GM21390 (cell line): Measurements from ENCODE around the gene KLK15.
A peak's percentile ranks its signal among the peaks of the same experiment; 100 is the strongest.

Source experiments
- ATAC-seq: cut with Tn5 transposase; IDR thresholded peaks from one replicate; pipeline ENCODE4 v1.9.1; 2021; ENCODE audit not compliant: unreplicated experiment

Gene KLK15

DNA sequence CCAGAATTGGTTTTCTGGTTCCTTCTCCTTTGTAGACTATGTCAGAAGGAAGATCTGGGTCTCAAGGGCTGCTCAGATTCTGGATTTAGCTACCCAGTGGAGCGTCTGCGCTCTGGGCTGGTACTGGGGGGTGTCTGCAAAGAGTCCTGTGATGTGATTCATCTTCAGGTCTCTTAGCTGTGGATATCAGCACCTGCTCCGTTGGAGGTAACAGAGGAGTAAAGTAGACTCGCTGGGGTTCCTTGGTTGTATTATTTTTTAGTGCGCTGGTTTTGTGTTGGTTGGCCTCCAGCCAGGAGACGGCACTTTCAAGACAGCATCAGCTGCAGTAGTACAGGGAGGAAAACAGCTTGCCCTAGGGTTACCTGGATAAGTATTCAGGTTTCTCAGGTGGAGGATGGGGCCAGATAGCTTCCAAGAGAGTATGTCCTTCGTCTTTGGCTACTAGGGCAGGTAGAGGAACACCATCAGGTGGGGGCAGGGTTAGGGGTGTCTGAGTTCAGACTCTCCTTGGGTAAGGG, 10.4 kb upstream of the KLK15 start:
- no peak for ATAC-seq

DNA sequence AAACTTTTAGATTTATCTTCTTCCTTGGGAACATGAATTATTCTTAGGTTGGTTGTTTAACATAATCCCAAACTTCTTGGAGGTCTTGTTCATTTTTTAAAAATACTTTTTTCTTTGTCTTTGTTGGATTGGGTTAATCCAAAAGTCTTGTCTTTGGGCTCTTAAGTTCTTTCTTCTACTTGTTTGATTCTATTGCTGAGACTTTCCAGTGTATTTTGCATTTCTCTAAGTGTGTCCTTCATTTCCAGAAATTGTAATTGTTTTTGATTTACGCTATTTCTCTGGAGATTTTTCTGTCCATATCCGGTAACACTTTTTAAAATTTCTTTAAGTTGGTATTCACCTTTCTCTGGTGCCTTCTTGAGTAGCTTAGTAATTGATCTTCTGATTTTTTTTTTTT, 9.8 kb upstream of the KLK15 start:
- ATAC-seq = no peak

DNA sequence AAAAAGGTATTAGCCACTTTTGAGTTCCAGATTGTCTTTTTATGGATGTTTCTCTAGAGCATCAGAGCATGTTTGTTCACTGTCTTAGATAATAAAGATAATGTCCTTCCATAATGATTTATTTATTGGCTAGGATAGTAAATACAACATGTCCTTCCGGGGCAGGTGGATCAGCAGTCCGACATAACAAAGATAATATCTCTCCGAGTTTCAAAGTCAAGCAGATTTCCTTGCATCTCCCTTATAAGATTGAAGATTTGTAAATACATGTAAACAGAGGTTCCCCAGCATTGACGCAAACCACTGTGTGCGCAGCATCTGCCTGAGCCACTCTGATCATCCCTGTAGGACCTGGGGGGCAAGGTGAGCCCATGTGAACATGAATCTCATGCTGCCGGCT, 8.8 kb upstream of the KLK15 start:
- ATAC-seq = no peak

DNA sequence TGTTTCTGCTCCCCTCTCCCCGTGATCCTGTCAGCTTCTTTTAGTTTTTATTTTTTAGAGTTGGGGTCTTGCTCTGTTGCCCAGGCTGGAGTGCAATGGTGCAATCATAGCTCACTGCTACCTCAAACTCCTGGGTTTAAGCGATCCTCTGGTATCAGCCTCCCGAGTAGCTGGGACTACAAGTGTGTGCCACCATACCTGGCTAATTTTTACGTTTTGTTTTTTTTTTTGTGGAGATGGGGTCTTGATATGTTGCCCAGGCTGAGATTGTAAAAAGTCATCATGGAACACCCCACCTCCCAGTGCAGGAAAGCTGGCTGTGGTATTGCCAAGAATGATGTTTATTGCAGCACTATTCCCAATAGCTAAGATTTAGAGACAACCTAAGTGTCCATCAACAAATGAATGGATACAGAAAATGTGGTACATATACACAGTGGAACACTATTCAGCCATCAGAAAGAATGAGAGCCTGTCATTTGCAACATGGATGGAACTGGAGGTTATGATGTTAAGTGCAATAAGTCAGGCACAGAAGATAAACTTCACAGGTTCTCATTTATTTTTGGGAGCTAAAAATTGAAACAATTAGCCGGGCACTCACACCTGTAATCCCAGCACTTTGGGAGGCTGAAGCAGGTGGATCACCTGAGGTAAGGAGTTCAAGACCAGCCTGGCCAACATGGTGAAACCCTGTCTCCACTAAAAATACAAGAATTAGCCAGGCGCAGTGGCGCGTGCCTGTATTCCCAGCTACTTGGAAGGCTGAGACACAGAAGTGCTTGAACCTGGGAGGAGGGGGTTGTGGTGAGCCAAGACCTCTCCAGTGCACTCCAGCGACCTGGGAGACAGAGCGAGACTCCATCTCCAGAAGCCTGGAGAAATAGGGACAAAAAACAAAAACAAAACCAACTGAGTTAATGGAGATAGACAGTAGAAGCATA, 6.6 kb upstream of the KLK15 start:
- no peak for ATAC-seq

DNA sequence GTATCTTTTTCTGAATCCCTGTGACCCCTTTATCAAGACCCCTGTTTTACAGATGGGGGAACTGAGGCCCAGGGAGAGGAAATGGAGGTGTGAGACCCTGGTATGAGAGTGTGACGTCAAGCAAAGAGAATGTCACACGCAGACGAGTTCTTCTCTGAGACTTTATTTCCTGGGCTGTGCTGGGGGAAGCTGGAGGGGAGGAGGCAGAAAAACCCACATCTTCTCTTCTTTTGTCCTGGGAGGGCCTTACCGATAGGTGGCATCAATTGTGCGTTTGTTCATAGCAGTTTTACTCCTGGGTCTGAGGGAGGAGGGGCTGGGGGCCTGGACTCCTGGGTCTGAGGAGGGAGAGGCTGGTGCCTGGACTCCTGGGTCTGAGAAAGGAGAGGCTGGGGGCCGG, 4.9 kb upstream of the KLK15 start:
- no peak for ATAC-seq

DNA sequence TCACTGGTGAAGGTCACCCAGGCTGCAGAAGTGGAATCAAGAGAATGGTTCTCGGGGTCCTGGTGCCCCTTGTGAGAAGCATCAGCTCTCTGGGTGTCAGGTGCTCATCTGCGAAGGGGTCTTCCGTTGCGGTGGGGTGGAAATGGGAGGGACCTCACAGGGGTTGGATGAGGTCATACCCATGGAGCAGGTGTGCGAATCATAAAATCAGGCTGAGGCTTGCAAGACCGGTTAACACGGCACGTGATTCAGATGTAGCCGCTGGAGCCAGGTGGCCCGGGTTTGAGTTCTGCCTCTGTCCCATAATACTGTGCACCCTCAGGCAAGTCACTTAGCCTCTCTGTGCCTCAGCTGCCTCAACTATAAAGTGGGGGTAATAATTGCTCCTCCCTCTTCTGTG, 3.9 kb upstream of the KLK15 start:
- no peak for ATAC-seq

DNA sequence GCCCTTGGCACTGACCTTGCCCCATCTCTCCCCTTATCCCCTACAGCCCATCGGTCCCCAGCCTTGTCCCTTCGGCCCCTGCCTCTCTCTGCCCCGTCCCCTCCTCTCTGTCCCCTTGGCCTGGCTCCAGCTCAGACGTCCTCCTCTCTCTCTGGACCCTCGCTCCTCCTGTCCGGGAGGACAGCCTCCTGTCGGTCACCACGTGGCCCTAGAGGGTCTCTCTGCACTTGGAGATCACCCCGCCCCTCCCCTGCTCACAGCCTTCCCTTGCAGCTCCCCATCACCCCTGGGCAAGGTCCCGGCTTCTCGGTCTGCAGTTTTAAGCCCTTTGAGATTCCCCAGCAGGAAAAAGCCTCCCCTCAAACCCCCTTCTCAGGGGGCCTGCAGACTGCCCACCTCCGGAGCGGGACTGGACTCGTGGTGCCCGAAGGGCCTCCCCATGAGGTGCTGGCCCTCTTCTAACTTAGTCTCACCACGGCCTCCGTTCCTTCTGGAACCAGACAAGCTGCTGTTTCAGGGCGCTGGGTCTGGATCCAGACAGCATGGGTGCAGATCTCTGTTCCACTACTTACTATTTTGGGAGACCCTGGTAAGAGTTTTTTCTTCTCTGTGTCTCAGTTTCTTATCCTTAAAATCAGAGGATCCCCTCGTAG, 3.3 kb upstream of the KLK15 start:
- no peak for ATAC-seq

DNA sequence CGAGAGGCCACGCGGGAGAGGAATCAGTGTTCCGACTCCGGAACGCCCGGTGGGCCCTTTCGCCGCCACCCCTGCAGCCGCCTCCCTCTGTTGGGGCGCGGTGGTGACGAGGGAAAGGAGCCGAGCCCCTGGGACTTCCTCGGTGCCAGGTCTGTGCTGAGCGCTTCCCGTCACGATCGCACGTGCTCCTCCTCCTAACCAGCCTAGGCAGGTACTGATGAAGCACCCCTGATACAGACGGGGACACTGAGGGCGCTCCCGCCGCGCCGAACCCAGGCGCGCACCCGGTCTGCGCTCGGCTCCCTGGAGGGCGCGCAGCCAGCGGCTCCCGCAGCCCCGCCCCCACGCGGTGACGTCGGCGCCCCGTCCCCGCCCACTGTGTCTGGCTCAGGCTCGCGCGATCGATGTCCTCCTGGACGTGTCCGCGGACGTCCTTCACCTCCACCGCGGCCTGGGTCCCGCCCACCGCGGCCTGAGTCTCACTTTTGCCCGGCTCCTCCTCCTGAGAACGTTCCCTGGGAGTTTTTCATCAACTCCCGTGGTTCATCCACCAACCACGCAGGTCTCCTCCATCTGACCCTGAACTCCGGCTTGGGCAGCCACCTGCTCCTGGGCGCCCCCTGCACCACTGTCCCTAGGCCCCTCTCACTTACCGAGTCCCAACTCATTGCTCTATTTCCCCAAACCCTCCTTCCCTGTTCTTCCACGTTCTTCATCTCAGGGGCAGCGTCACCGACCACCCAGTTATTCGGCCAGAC, 2.6 kb upstream of the KLK15 start:
- ATAC-seq = peak; percentile 84

DNA sequence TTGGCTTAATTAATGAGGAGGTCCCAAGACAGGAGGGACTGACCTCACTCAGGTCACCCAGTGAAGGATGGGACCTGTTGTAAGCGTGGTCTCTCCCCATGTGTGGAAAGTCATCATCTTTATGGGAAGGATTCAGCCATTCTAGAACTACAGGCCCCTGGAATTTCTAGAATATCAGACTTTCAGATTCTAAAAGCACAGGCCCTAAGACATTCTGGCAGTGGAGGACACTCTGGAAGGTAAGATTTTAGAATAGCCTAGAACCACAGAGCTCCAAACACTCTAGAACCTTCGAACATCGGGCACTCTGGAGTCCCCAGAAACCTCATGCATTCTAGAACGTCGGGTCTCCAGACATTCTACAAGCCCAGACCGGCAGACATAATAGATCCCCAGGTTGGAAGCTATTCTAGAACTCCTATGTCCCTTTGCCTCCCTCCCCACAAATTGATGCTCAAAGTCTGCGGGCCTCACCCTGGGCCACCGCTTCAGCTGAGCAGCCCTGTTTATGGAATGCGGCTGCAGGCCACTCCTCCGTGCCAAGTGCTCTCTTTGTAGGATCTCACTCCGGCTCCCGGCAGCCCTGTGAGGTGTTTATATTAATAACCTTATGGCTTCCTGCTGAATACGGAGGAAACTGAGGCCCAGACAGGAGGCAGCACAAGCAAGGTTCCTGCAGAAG, 1.9 kb upstream of the KLK15 start:
- no peak for ATAC-seq

DNA sequence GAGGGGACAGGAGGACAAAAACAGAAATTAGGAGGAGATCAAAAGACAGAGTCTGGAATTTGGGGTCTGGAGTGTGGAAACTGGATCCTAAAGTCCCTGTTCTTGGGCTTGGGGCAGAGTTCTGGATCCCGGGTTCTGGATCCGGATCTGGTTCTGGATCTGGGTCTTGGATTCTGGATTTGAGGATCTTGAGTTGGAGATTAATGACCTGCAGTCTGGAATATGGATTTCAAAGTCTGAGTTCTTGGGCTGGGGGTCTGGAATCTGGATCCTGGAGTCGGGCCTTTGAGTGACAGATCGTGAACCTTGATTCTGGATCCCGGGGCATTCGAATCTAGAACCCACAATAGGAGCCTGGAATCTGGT, 411 bp upstream of the KLK15 start:
- no peak for ATAC-seq

DNA sequence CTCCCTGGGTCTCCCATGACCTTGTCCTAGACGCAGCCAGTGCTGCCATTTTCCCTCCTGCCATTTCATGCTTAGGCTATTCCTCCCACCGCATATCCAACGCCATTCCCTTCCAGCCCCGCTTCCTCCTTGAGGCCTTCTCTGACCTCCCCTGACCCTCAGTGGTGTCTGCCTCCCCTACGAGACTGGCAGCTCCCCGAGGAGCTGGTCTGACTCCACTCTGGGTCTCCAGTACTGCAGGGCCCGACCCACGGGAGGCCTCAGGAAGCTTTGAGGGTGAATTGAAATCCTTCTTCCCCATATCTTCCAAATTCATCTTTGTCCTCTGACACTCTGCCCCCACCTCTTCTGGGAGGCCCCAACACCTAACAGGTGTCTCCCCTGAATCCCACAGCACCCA, 708 bp downstream of the KLK15 start:
- ATAC-seq = no peak

DNA sequence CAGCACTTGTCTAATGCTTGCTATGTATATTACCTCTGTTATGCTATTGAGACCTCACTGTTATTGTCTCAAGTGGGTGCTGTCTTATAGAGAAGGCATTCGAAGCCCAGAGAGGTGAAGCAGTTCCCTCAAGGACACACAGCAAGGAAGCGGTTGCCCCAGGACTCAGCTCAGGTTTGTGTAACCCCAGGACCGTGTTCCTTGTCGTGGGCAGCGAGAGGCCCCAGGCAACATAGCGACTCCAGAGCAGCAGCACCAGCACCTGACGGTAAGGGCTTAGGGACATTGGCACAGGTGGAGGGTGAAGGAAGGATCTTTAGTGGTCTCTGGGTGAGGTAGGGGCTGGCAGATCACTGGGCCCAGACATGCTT, 2.4 kb downstream of the KLK15 start:
- ATAC-seq = no peak

DNA sequence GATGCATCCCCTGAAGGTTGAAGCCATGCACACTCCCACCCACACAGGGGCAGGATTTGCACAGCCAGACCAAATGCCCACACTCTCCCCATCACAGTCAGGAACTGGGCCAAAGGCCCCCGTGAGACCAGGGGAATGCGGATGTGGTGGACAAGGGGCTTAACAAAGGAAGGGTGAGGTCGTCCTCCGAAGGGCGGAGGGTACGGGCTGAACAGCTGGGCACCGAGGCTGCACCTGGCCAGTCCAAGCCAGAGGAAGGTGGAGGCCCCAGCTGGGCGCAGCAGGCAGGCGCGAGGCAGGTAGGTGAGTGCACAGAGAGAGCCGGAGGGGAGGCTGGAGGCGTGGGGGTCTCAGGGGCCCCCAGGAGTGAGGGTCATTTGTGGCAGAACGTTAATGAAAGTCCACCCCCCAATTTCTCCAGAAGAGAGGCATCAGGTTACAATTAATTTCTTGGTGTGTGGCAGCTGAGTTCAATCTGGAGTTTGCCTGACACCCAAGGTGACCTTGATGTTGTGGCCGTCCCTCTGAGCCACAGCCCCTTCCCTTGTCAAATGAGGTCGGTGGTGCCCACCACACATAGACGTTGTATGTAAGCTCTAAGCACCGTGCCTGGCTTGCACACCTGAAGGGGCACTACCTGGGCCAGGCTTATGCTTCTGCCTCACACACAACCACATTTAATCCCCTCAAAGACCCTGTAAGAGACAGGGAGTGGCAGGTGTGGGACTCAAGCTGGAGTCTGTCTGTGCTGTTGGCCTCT, 2.9 kb downstream of the KLK15 start:
- ATAC-seq = no peak

DNA sequence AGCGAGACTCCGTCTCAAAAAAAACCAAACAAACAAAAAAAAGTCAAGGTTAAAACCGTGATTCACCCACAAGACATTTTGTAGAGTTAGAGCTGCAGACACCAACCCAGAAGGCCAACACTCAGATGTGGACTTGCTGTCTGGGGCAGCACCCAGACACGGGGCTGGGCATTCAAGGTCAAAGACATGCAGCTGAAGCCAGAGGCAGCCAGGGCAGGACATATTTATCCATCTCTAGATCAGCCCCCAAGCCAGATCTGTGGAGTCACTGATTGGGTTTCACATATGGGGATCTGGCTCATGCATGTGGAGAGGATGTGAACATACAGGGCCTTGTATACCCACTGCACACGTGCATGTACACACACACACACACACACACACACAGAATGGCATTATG, 3.6 kb downstream of the KLK15 start:
- ATAC-seq = no peak

DNA sequence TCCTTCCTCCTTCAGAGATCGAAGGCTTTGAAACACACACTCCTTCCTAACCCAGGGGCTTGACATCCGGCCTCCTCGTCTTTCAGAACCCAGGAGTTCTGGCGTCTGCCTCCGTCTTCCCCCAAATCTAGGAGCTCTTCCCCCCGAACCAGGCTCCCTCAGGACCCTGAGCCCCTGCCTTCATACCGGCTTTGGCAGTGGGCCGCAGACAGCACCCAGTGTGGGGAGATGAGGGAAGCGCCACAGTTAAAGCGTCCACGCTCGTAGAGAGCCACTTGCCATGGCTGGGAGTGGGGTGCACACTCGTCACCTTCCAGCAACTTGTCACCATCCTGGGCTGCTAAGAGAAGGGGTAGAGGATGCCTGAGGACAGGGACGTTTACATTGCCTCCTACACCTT, 5.9 kb downstream of the KLK15 start:
- ATAC-seq = no peak

DNA sequence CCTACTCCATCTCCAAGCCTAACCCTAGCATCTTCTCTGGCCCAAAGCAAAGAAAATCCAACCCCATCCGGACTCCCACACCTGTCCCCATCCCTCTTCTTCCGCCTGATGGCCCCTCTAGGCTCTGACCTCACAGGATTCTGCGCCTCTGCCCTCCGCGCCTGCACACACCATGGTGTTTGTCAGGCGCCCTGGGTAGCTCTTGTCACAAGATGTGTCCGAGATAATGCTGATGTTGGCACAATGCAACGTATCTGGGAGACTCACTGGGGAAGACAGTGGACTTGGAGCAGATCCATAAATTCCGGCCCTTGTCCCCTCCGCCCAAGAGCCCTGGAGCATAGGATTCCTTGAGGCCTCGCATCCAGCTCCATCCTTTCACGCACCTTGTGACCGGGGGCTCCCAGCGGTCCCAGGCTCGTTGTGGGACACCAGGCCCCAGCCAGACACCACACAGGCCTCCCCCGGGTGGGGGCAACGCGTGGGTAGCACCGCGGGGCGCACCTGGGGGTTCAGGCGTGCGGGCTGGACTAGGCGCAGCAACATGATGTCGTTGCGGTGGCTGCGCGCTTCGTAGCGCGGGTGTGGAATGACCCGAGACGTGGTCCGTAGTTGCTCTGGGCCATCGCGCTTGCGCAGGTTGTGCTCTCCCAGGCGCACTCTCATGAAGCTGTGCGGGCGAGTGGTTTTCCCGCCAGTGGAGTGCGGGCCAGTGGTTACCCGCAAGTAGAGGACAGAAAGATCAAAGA, 6.7 kb downstream of the KLK15 start:
- ATAC-seq = no peak

DNA sequence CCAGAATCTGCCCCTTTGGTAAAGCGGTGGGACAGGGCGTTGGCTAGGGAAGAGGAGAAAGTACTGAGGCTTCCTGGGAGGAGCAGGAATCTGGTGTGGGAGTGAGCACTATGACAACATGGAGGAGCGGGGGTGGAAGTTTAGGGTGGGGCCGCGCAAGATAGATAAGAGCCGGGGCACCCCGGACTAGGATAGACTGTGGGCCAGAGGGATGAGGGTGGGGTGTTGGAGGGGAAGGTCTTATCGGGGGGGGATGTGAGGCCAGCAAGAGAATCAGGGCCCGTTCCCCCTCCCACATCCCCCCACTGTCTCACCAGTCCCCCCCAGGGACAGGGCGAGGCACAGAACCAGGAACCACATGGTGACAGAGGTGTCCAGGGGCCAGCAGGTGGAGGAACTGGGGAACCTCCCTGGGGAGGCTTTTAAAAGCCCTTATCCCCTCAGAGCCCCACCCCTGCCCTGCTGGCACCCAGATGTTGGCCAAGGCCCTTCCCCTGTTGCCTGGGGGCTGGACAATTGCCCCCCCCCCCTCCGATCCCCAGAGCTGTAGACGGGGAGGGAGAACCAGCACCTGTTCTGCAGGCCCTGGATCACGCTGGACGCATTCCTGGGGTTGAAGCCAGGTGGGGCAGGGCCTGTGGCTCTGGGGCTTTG, 9.9 kb downstream of the KLK15 start, which contains the start of gene KLK1:
TSS of gene KLK1 (minus strand) at position 399 of the 654 bp plus-strand sequence. CDS start at position 360, 39 bp downstream.
- ATAC-seq = no peak

DNA sequence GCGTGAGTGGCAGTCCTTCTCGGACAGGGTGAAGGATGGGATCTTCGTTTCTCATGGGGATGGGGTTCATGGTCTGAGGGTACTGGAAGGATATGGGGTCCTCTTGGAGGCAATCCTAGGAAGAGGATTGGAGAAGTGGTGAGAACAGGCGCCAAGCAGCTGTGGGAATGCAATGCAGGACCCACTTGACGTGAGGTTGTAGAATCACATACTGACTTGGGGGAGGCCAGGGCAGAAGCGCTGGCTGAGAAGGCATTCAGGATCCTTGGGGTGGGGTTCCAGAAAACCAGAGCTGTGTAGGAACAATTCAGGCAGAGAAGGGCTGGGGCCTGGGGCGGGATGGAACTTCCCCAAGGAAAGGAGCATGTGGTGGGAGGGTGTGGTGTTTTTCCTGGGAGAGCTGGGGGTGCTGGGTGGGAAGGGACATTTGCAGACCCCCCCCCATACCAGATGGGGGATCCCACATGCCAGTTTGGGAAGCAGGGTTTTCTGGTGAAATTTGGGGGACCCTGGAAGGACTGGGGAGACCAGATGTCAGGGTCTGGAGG, 10.6 kb downstream of the KLK15 start:
- ATAC-seq = no peak

DNA sequence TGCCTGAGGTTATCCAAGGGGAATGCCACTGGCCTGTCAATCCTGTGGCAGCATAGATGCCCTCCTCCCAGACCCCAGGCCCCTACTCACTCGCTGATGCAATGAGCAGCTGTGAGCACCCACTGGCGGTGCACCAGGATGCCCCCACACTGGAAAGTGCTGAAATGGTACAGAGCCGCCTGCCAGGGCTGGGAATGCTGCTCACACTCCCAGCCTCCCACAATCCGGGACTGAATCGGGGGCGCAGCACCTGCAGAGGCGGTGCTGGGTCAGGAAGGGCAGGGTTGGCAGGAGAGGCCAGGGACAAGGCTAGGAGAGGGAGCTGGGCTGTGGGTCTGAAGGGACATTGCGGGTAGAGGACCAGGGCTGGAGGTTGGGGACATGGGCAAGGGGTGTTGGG, 11.8 kb downstream of the KLK15 start:
- no peak for ATAC-seq
